Esophagus muscularis mucosa (tissue), 4 donors: ENCODE measurements around the gene INTS11. TPM values are rescaled to one million over a fixed set of nuclear protein-coding genes. Genes with fewer than 3 reads are reported as not detected.

Source experiments
- DNase-seq: peaks from one replicate; pipeline ENCODE4 v3.0.0-alpha.2; 2017; ENCODE audit errors: extremely low spot score
- H3K27ac ChIP-seq, 4 donors: fragments of 200-600 bp; sonication (generic); replicated peaks in 1 of 4; 1 replicate in 3 of 4; 2 replicates in 1 of 4; pipeline ENCODE4 v1.5.1; 2016 to 2019; ENCODE audit warnings: mild to moderate bottlenecking in 1 of 4
- H3K27me3 ChIP-seq, 4 donors: fragments of 200-600 bp; sonication (generic); one replicate each; pipeline versions ENCODE4 v1.5.1 to v1.6.0; 2016 to 2019
- H3K36me3 ChIP-seq, 4 donors: fragments of 200-600 bp; sonication (generic); one replicate each; pipeline ENCODE4 v1.5.1; 2016 to 2019
- H3K4me1 ChIP-seq, 4 donors: fragments of 200-600 bp; sonication (generic); one replicate each; pipeline ENCODE4 v1.5.1; 2016 to 2019
- H3K4me3 ChIP-seq, 4 donors: fragments of 200-600 bp; sonication (generic); 1 replicate in 2 of 4; 2 replicates in 2 of 4; pipeline ENCODE4 v1.5.1; 2016 to 2019; ENCODE audit warnings: mild to moderate bottlenecking in 4 of 4, moderate library complexity in 1 of 4
- H3K9me3 ChIP-seq, 4 donors: fragments of 200-600 bp; sonication (generic); 1 replicate in 3 of 4; 2 replicates in 1 of 4; pipeline ENCODE4 v1.5.1; 2016 to 2019
- EP300 ChIP-seq: sonication (generic); formaldehyde crosslinking; IDR thresholded peaks from one replicate; pipeline ENCODE4 v1.6.1; 2017; ENCODE audit warnings: antibody characterized with exemption
- POLR2A ChIP-seq: fragments of 450-650 bp; IDR thresholded peaks from one replicate; pipeline ENCODE4 v1.6.1; 2017; ENCODE audit warnings: antibody characterized with exemption, moderate library complexity, mild to moderate bottlenecking, low read depth
- POLR2AphosphoS5 ChIP-seq, 2 donors: sonication (generic); formaldehyde crosslinking; IDR thresholded peaks; one replicate each; pipeline ENCODE4 v1.6.1; 2017; ENCODE audit warnings: antibody characterized with exemption in 2 of 2
- WGBS: methylation state at CpG from one replicate; pipeline ENCODE4 v1.1.5; 2018; 5-methylcytosine and 5-hydroxymethylcytosine counted together
- intact Hi-C: fragments of 100-400 bp; cut with DNase I; formaldehyde crosslinking; loops from one replicate; pipeline ENCODE4 v1.15.1; 2023
- total RNA-seq, 4 donors: library from RNA; depleted of rRNA; stranded (reverse); fragments of >200 nt; gene quantifications; one replicate each; pipeline versions ENCODE4 v1.1.0 to v1.2.1, GENCODE V29; 2016
- TF ChIP-seq, protein P1 (sequence below), 3 experiments: fragments of 200-600 bp in 2 of 3; fragments of 450-650 bp in 1 of 3; sonication (generic) in 2 of 3; IDR thresholded peaks; one replicate each; pipeline ENCODE4 v1.5.1; 2017 to 2019; ENCODE audit warnings: antibody characterized with exemption in 3 of 3, mild to moderate bottlenecking in 2 of 3, moderate library complexity in 1 of 3

The INTS11 gene
- total RNA-seq, 4 donors from 2014 or later, result 75.9 to 121 (median 87.8) TPM

DNA sequence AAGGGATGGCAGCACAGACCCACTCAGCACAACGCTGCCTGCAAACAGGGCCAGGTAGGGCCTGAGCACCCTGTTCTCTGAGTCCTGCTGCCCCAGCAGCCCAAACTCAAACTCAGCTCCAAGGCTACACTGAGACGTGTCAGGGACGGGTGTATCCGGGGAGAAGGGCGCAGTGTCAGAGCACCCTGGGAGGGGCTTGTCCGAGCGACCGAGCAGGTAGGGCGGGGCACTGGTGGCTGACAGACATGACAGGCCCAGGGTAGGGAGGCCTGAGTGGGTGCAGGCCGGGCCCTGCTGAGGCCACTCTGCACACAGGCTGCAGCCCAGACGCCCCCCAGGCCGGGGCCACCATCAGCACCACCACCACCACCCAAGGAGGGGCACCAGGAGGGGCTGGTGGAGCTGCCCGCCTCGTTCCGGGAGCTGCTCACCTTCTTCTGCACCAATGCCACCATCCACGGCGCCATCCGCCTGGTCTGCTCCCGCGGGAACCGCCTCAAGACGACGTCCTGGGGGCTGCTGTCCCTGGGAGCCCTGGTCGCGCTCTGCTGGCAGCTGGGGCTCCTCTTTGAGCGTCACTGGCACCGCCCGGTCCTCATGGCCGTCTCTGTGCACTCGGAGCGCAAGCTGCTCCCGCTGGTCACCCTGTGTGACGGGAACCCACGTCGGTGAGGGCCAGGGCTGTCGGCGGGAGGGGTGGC is 38.7 kb downstream of the INTS11 start:
- peaks cover 0 to 12% (median under 1%) of the 10 kb centered on the region in 4 donors for H3K4me1 ChIP-seq
- TF ChIP-seq POLR2AphosphoS5 (IDR thresholded peaks at IDR 0.05) (no peak), POLR2A (no peak)
- TF ChIP-seq, protein P1, sequence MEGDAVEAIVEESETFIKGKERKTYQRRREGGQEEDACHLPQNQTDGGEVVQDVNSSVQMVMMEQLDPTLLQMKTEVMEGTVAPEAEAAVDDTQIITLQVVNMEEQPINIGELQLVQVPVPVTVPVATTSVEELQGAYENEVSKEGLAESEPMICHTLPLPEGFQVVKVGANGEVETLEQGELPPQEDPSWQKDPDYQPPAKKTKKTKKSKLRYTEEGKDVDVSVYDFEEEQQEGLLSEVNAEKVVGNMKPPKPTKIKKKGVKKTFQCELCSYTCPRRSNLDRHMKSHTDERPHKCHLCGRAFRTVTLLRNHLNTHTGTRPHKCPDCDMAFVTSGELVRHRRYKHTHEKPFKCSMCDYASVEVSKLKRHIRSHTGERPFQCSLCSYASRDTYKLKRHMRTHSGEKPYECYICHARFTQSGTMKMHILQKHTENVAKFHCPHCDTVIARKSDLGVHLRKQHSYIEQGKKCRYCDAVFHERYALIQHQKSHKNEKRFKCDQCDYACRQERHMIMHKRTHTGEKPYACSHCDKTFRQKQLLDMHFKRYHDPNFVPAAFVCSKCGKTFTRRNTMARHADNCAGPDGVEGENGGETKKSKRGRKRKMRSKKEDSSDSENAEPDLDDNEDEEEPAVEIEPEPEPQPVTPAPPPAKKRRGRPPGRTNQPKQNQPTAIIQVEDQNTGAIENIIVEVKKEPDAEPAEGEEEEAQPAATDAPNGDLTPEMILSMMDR (IDR thresholded peaks at IDR 0.05), result no peak
- no peaks in the 10 kb centered on the region for H3K36me3 ChIP-seq
- whole genome bisulfite sequencing, result 45% methylated on average over 4 of the region's 37 CpGs
- H3K9me3 ChIP-seq, result no peaks in the 10 kb centered on the region
- intact Hi-C loops, result no loop called here
- H3K27ac ChIP-seq, result no peak overlapping the region
- H3K4me3 ChIP-seq, result no peak overlapping the region
- H3K27me3 ChIP-seq, result peaks cover 0 to 38% (median 1%) of the 10 kb centered on the region in 4 donors
- DNase-seq, result no peak

DNA sequence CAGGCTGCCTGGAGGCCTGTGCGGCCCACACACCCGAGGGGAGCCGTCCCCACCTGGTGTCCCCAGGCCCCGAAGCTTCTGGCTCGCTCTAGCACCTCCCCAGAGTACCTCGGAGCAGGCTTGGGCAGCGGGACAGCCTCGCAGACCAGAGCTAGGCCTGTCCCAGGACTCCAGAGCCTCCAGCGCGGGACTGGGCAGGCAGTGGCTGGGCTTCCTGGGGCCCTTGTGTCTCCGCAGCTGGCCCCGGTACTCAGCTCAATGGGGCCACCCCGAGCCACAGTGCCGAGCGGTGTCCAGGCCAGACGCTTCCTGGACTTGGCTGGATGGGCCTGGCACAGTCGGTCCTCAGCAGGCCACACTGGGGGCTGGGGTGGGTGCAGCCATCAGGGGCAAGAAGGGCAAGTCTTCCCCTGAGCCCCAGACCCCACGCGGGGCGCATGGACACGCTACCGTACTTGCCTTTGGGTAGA is 39.3 kb downstream of the INTS11 start:
- no peak for TF ChIP-seq POLR2A
- no peak for TF ChIP-seq POLR2AphosphoS5 (IDR thresholded peaks at IDR 0.05)
- TF ChIP-seq, protein P1 (IDR thresholded peaks at IDR 0.05), result no peak
- TF ChIP-seq EP300, result no peak
- Histone ChIP-seq H3K4me3 (no peak overlapping the region), H3K9me3 (no peaks in the 10 kb centered on the region), H3K27me3 (peaks cover 0 to 38% (median 1%) of the 10 kb centered on the region in 4 donors), H3K36me3 (no peaks in the 10 kb centered on the region), H3K4me1 (peaks cover 0 to 6% (median 0%) of the 10 kb centered on the region in 4 donors), H3K27ac (no peak overlapping the region)
- no peak for DNase-seq
- intact Hi-C loops, result no loop called here
- WGBS, result 90% methylated on average over 5 of the region's 22 CpGs

DNA sequence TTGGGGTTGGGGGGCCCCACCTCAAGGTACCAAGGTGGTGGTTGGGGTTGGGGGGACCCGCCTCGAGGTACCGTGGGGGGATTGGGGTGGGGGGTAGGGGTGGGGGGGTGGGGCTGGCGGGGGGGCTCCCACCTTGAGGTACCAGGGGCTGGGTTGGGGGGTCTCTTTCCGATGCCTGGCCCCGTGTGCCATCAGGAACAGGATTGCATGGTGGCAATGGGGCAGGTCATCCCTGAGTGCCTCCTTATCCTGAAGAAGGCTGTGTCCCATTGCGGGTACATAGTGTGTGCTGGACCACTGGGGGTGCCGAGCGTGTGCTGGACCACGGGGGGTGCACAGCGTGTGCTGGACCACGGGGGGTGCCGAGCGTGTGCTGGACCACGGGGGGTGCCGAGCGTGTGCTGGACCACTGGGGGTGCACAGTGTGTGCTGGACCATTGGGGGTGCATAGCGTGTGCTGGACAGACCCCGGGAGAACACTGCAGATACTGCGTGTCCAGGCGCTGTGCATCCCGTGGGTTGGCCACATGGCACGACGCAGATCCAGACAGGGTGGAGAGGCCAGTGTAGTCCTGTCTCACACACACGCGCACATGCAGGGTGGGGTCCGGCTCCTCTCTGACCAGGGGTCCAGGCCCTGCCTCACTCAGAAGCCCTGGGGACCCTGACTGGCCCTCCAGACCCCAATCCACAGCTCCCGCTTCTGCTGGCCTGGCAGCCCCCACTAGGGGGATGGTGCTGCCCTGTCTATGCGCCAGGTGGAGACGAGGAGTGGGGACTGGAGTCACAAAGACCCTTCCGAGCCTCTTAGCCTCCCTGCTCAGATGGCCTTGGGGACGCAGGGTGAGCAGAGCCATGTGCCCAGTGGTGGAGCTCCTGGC is 40.0 kb downstream of the INTS11 start:
- Histone ChIP-seq H3K9me3 (no peaks in the 10 kb centered on the region), H3K4me1 (peaks cover 0 to 6% (median 0%) of the 10 kb centered on the region in 4 donors), H3K36me3 (no peaks in the 10 kb centered on the region), H3K27me3 (peaks cover 0 to 38% (median 1%) of the 10 kb centered on the region in 4 donors), H3K27ac (no peak overlapping the region), H3K4me3 (no peak overlapping the region)
- WGBS, result 80% methylated on average over 25 of the region's 32 CpGs
- DNase-seq, result no peak
- TF ChIP-seq POLR2AphosphoS5 (IDR thresholded peaks at IDR 0.05) (no peak), POLR2A (no peak), EP300 (no peak)
- TF ChIP-seq, protein P1 (IDR thresholded peaks at IDR 0.05), result no peak
- intact Hi-C loops, result no loop called here

DNA sequence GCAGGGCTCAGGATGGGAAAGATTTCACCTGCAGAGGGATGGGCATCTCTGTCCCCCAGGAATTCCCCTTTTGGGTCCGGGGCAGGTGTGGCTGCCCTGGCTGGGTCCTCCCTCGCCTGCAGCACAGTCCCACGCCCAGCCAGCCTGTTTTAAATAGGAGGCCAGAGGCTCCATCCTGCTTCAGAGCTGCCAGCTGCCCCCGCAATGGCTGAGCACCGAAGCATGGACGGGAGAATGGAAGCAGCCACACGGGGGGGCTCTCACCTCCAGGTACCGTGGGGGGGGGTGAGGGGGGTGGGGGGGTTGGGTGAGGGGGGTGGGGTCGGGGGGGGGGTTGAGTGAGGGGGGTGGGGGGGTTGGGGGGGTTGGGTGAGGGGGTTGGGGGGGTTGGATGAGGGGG is 40.6 kb downstream of the INTS11 start:
- Histone ChIP-seq H3K27me3 (peaks cover 0 to 38% (median 1%) of the 10 kb centered on the region in 4 donors), H3K27ac (no peak overlapping the region), H3K9me3 (no peaks in the 10 kb centered on the region), H3K36me3 (no peaks in the 10 kb centered on the region), H3K4me3 (no peak overlapping the region), H3K4me1 (peaks cover 0 to 6% (median 0%) of the 10 kb centered on the region in 4 donors)
- TF ChIP-seq, protein P1 (IDR thresholded peaks at IDR 0.05), result no peak
- no peak for TF ChIP-seq EP300
- intact Hi-C loops, result no loop called here
- 8% methylated on average over 2 of the region's 9 CpGs for WGBS
- no peak for DNase-seq
